H9 (cell line): ENCODE measurements around the gene UBE2E1. TPM values are rescaled to one million over a fixed set of nuclear protein-coding genes. Genes with fewer than 3 reads are reported as not detected.

Source experiments
- DNase-seq: peaks from one replicate; pipeline ENCODE4 v3.0.0-alpha.2; 2017
- H2AFZ ChIP-seq: one replicate; pipeline ENCODE4 v1.6.1; 2013; ENCODE audit warnings: mild to moderate bottlenecking, low read length, control low read depth, moderate library complexity
- H2AK5ac ChIP-seq: 2 replicates; pipeline ENCODE4 v1.6.1; 2013; ENCODE audit warnings: low read length, control low read depth, mixed read lengths; ENCODE audit not compliant: insufficient read length
- H2BK120ac ChIP-seq: one replicate; pipeline ENCODE4 v1.6.1; 2013; ENCODE audit warnings: low read depth, mild to moderate bottlenecking, low read length, control low read depth, inconsistent platforms; ENCODE audit not compliant: poor library complexity, severe bottlenecking
- H2BK12ac ChIP-seq: 2 replicates; pipeline ENCODE4 v1.6.1; 2013; ENCODE audit warnings: low read length, control low read depth, mixed read lengths, low read depth; ENCODE audit not compliant: insufficient read length
- H2BK15ac ChIP-seq: 2 replicates; pipeline ENCODE4 v1.6.1; 2013; ENCODE audit warnings: low read depth, low read length, control low read depth
- H2BK20ac ChIP-seq: one replicate; pipeline ENCODE4 v1.6.1; 2013; ENCODE audit warnings: low read depth, mild to moderate bottlenecking, low read length, control low read depth, inconsistent platforms; ENCODE audit not compliant: poor library complexity, severe bottlenecking
- H2BK5ac ChIP-seq: 2 replicates; pipeline ENCODE4 v1.6.1; 2013; ENCODE audit warnings: low read length, control low read depth, mixed read lengths; ENCODE audit not compliant: insufficient read length
- H3K14ac ChIP-seq: 2 replicates; pipeline ENCODE4 v1.6.1; 2013; ENCODE audit warnings: low read length, control low read depth; ENCODE audit not compliant: insufficient read depth
- H3K18ac ChIP-seq: 2 replicates; pipeline ENCODE4 v1.6.1; 2013; ENCODE audit warnings: low read depth, mild to moderate bottlenecking, mixed read lengths, low read length, control low read depth; ENCODE audit not compliant: insufficient read length
- H3K23ac ChIP-seq: 2 replicates; pipeline ENCODE4 v1.6.1; 2013; ENCODE audit warnings: low read length, control low read depth, mixed read lengths, low read depth; ENCODE audit not compliant: insufficient read length
- H3K23me2 ChIP-seq: 2 replicates; pipeline ENCODE4 v1.6.1; 2013; ENCODE audit warnings: low read depth, mild to moderate bottlenecking, mixed read lengths, low read length, control low read depth; ENCODE audit not compliant: insufficient read length, poor library complexity, severe bottlenecking
- H3K27ac ChIP-seq: 2 replicates; pipeline ENCODE4 v1.5.1; 2013; ENCODE audit warnings: low read length, control low read depth, mixed read lengths, low read depth; ENCODE audit not compliant: insufficient read length
- H3K27me3 ChIP-seq: 2 replicates; pipeline ENCODE4 v1.6.1; 2013; ENCODE audit warnings: low read length, control low read depth, inconsistent platforms; ENCODE audit not compliant: insufficient read depth
- H3K4ac ChIP-seq: 2 replicates; pipeline ENCODE4 v1.6.1; 2013; ENCODE audit warnings: low read depth, mild to moderate bottlenecking, control low read depth, inconsistent platforms, low read length, moderate library complexity
- H3K4me1 ChIP-seq: 2 replicates; pipeline ENCODE4 v1.6.1; 2013; ENCODE audit warnings: low read length, control low read depth, inconsistent platforms; ENCODE audit not compliant: insufficient read depth
- H3K4me2 ChIP-seq: 2 replicates; pipeline ENCODE4 v1.6.1; 2013; ENCODE audit warnings: low read length, control low read depth, mixed read lengths; ENCODE audit not compliant: insufficient read length, insufficient read depth
- H3K56ac ChIP-seq: 2 replicates; pipeline ENCODE4 v1.6.1; 2013; ENCODE audit warnings: low read depth, mild to moderate bottlenecking, mixed read lengths, low read length, control low read depth; ENCODE audit not compliant: insufficient read length
- H3K79me1 ChIP-seq: 2 replicates; pipeline ENCODE4 v1.6.1; 2013; ENCODE audit warnings: low read depth, mild to moderate bottlenecking, moderate library complexity, low read length, control low read depth, inconsistent platforms; ENCODE audit not compliant: insufficient read depth, poor library complexity, severe bottlenecking
- H3K79me2 ChIP-seq: 2 replicates; pipeline ENCODE4 v1.6.1; 2013; ENCODE audit warnings: low read length, control low read depth, inconsistent platforms; ENCODE audit not compliant: insufficient read depth
- H3K9ac ChIP-seq: 2 replicates; pipeline ENCODE4 v1.6.1; 2013; ENCODE audit warnings: low read length, control low read depth, mixed read lengths; ENCODE audit not compliant: insufficient read length; ENCODE audit errors: extremely low read depth
- H3K9me3 ChIP-seq: one replicate; pipeline ENCODE4 v1.6.1; 2013; ENCODE audit warnings: low read depth, low read length, inconsistent platforms; ENCODE audit not compliant: control insufficient read depth
- H3T11ph ChIP-seq: one replicate; pipeline ENCODE4 v1.6.1; 2013; ENCODE audit warnings: mild to moderate bottlenecking, low read length, control low read depth, inconsistent platforms
- H4K20me1 ChIP-seq: one replicate; pipeline ENCODE4 v1.6.1; 2013; ENCODE audit not compliant: control insufficient read depth, insufficient read length, insufficient read depth
- H4K5ac ChIP-seq: 2 replicates; pipeline ENCODE4 v1.6.1; 2013; ENCODE audit warnings: low read depth, mild to moderate bottlenecking, mixed read lengths, low read length, control low read depth; ENCODE audit not compliant: insufficient read length
- H4K8ac ChIP-seq: replicated peaks from 2 replicates; pipeline ENCODE4 v1.6.1; 2013; ENCODE audit warnings: low read length, control low read depth, mixed read lengths, low read depth; ENCODE audit not compliant: insufficient read length
- H4K91ac ChIP-seq: 2 replicates; pipeline ENCODE4 v1.6.1; 2013; ENCODE audit warnings: low read depth, mild to moderate bottlenecking, moderate library complexity, mixed read lengths, low read length, control low read depth; ENCODE audit not compliant: insufficient read length
- H3K27ac Mint-ChIP-seq, 3 experiments: 2 replicates in 2 of 3; 3 replicates in 1 of 3; pipeline ENCODE4 v1.8.0; 2020 to 2021; ENCODE audit warnings: mixed read lengths in 3 of 3, mild to moderate bottlenecking in 1 of 3, moderate library complexity in 1 of 3
- H3K27me3 Mint-ChIP-seq: 2 replicates; pipeline ENCODE4 v1.8.0; 2021; ENCODE audit warnings: low read depth, mild to moderate bottlenecking, moderate library complexity, mixed read lengths
- H3K36me3 Mint-ChIP-seq, 3 experiments: 2 replicates in 2 of 3; 3 replicates in 1 of 3; pipeline ENCODE4 v1.8.0; 2020 to 2021; ENCODE audit warnings: low read depth in 3 of 3, mixed read lengths in 3 of 3; ENCODE audit not compliant: insufficient read depth in 1 of 3
- H3K4me1 Mint-ChIP-seq, 2 experiments: 2 replicates each; pipeline ENCODE4 v1.8.0; 2020; ENCODE audit warnings: mixed read lengths in 2 of 2
- H3K4me3 Mint-ChIP-seq, 2 experiments: 2 replicates in 1 of 2; 3 replicates in 1 of 2; pipeline ENCODE4 v1.8.0; 2020 to 2021; ENCODE audit warnings: mild to moderate bottlenecking in 2 of 2, mixed read lengths in 2 of 2, moderate library complexity in 1 of 2
- H3K9me3 Mint-ChIP-seq, 2 experiments: 2 replicates in 1 of 2; 3 replicates in 1 of 2; pipeline ENCODE4 v1.8.0; 2020; ENCODE audit warnings: mild to moderate bottlenecking in 2 of 2, mixed read lengths in 2 of 2, moderate library complexity in 1 of 2
- WGBS: extraction: QIAGEN DNeasy Blood & Tissue Kit; methylation state at CpG from one replicate; pipeline ENCODE4 v1.1.7; 2013; ENCODE audit warnings: missing lambda C conversion rate, low lambda C conversion rate, mixed read lengths; ENCODE audit not compliant: insufficient read length; ENCODE audit errors: extremely low coverage; 5-methylcytosine and 5-hydroxymethylcytosine counted together
- total RNA-seq: library from RNA; stranded (reverse); gene quantifications from 2 replicates; pipeline ENCODE4 v1.2.1, GENCODE V29; 2021
- TF ChIP-seq, protein P1 (sequence below): fragments of 200-600 bp; sonication (generic); conservative IDR thresholded peaks from 3 replicates; pipeline ENCODE4 v1.8.0; 2021; ENCODE audit warnings: antibody characterized with exemption, mild to moderate bottlenecking

The UBE2E1 gene
- total RNA-seq, 1 experiment from 2014 or later, result 142 TPM

DNA sequence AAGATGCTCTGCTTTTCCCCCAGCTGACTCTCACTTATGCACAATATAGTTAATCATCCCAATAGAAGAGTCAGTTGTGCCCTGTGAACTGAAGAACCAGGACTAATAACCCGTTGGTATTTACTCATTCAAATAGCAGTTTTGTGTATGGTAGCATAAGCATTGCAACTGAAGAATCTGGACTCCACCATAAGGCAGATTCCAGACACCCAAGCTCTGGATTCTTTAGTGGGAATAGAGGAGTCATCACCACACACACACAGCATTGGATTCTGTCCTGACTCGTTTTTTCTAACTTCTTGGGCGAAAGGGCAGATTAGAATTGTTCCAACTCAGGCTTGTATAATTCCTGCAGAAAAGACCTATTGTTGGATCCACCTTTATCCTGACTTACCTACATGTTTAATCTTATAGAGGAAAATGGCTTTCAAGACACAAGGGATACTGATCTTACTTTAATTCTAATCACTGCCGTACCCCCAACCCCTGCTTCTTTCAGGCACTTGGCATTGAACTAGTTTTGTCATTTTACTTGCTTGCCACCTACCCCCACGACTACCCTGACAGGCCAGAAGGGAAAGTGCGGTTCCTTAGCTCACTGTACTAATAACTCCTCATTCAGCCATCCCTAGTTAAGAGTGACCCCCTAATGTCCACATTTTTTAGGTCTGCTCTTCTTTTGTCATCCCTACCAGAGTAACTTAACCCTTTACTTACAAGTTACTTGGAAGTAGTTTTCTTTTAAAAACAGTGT lies 68.8 kb downstream of the UBE2E1 start:
- no peaks in the 10 kb centered on the region for H3K27me3 Mint-ChIP-seq
- peaks cover 5% of the 10 kb centered on the region; the same call in 1 of the 2 replicates for H3K79me2 ChIP-seq

More for the DNA sequence above, 68.8 kb downstream of the UBE2E1 start:
- Histone ChIP-seq H3K56ac (no peak overlapping the region), H3K23me2 (no peaks in the 10 kb centered on the region), H4K91ac (no peak overlapping the region), H3K4ac (no peak overlapping the region), H3K27me3 (no peaks in the 10 kb centered on the region), H4K5ac (no peak overlapping the region), H2BK120ac (no peak overlapping the region), H3K14ac (no peak overlapping the region), H3K9me3 (no peaks in the 10 kb centered on the region), H2BK5ac (no peak overlapping the region), H3K27ac (no peak overlapping the region), H3K23ac (no peak overlapping the region), H3K79me1 (no peaks in the 10 kb centered on the region), H3K4me2 (no peak overlapping the region), H3K9ac (no peak overlapping the region), H3T11ph (no peak overlapping the region), H2BK20ac (no peak overlapping the region), H3K18ac (no peak overlapping the region), H3K4me1 (peaks cover 2% of the 10 kb centered on the region; the same call in 1 of the 2 replicates), H4K8ac (no peak overlapping the region), H2AK5ac (no peak overlapping the region), H4K20me1 (no peaks in the 10 kb centered on the region), H2BK15ac (no peak overlapping the region), H2AFZ (no peak overlapping the region), H2BK12ac (no peak overlapping the region)
- DNase-seq, result no peak
- Mint-ChIP-seq H3K36me3 (peaks cover 21 to 40% (median 38%) of the 10 kb centered on the region in 3 experiments), H3K9me3 (peaks cover 18 to 26% of the 10 kb centered on the region in 2 experiments), H3K4me1 (peaks cover 19 to 23% of the 10 kb centered on the region in 2 experiments), H3K4me3 (no peak overlapping the region), H3K27ac (no peak overlapping the region)
- WGBS, result no CpG with 5 or more reads among the region's 6 CpGs
- TF ChIP-seq, protein P1, sequence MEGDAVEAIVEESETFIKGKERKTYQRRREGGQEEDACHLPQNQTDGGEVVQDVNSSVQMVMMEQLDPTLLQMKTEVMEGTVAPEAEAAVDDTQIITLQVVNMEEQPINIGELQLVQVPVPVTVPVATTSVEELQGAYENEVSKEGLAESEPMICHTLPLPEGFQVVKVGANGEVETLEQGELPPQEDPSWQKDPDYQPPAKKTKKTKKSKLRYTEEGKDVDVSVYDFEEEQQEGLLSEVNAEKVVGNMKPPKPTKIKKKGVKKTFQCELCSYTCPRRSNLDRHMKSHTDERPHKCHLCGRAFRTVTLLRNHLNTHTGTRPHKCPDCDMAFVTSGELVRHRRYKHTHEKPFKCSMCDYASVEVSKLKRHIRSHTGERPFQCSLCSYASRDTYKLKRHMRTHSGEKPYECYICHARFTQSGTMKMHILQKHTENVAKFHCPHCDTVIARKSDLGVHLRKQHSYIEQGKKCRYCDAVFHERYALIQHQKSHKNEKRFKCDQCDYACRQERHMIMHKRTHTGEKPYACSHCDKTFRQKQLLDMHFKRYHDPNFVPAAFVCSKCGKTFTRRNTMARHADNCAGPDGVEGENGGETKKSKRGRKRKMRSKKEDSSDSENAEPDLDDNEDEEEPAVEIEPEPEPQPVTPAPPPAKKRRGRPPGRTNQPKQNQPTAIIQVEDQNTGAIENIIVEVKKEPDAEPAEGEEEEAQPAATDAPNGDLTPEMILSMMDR, result no peak
